Stimulated activated CD4-positive, alpha-beta T cell treated with anti-CD3 and anti-CD28 coated beads, TNF-alpha, amount 100 ng/mL, for 4 hours (primary cell): ENCODE results near the gene POLE.

Experiments
- DNase-seq, 3 experiments: peaks; one replicate each; pipeline ENCODE4 v3.0.0-alpha.2; 2020; ENCODE audit warnings: low read depth in 3 of 3

The POLE gene

GRCh38 chr12:132653567-132654290, 33.4 kb downstream of the POLE start:
- no peak for DNase-seq

DNA sequence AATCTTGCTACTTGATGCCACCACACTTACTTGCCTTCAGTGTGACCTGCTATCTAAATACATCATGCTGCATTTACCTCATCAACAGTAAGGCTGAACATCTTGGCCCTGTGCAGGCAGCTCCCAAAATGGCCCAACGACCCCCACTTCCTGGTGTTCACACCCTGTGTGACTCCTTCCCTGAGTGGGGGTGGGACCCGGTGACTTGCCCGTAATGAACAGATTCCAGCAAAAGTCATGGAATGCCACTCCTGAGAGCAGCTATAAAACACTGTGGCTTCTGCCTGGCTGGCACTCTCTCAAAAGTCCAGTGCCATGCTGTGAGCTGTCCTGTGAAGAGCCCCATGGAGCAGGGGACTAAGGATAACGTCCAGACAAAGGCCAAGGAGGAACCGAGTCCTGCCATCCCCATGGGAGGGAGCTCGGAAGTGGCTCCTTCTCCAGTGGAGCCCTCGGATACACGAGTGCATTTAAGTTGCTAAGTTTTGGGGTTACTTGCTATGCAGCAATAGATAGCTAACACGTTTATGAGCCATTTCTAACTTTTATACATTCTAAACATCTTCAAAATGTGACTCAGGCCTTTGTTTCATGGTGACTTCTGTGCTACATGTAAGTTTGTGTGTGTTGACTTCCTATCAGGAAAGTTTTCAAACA, 35.6 kb downstream of the POLE start:
- no peak for DNase-seq

- no peak for DNase-seq
Observed at GRCh38 chr12:132649226-132649945, 37.8 kb downstream of the POLE start.

GRCh38 chr12:132648616-132649225, 38.4 kb downstream of the POLE start:
- no peak for DNase-seq

DNA sequence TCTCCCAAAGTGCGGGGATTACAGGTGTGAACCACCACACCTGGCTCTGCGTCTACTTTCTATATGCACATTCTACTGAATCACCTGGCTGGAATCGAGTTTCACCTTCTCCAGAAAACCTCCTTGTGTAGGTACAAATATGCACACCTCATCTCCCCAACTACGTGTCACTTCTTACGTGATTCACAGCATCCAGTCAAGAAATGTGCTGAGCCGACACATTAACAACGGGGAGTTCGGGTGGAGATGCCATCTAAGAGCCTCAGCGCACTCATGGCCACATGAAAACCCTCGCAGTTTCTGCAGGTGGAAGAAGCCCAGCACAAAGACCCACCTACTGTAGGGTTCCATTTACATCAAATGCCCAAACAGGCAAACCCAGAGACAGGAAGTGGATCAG, 39.3 kb downstream of the POLE start:
- no peak for DNase-seq

- DNase-seq = no peak
Observed at GRCh38 chr12:132646850-132647249, 40.3 kb downstream of the POLE start.

- DNase-seq = no peak
Observed at GRCh38 chr12:132642846-132643835, 44.0 kb downstream of the POLE start.

GRCh38 chr12:132641811-132642650, 45.1 kb downstream of the POLE start:
- no peak for DNase-seq

GRCh38 chr12:132640936-132641335, 46.2 kb downstream of the POLE start:
- DNase-seq = no peak

DNA sequence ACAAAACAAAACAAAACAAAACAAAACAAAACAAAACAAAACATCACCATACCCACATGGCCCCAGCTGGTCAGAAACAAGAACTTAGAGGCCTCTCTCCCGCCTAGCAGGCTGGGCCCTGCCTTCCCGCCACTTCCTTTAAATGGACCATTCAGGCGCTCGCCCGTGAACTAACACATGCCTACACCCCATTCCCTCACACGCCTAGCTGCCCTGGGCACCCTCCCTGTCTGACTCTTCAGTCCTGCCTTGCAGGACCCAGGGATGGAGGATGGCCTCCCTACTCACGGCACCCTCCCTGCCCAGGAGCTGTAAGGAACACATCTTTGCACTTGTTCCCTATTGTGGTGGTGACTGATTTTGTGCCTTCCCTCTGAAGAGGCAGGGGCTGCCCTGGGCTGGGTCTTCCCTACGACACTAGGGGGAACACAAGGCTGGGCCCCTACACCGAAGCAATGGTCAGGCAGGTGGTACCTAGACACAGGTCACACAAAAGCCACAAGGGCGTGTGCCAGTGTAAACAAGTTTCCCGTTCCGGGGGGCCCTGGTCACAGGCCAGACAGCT, 47.1 kb downstream of the POLE start:
- no peak for DNase-seq

DNA sequence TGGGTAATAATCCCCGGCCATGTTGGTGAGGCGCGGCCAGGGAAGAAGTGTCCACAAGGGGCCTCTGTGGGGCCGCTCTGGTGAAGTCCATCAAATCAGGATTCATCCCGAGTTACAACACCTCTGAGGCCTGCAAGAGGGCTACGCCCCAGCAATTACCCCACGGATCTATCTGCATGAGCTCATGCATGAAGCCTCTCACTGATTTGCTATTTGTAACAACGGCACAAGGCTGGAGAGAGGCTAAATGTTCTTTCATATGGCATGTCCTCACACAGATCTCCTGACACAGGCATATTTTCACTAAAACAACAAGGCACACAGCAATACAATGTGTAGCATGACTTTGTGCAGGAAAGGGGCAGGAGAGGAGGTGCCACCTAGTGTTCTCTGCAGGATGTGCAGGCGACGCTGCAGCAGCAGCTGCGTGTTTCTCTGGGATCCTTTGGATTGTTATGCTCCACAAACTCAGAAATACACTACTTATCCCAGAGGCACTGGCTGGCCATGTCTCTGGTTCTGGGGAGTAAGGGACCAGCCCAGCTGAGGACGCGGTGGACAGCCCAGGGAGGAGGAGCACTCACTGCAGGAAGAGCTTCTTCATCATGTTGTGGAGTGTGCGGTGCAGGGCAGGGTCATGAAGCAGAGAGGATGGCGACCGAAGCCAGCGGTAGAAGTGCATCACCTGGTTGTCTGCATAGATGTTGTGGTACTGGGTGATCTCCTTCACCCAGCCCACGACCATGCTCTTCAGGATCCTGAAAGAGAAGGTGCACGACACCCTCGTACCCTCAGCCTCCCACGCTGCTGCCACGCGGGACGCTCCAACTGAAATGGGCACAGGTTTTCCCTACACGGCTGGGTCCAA, 48.4 kb downstream of the POLE start:
- DNase-seq = no peak

GRCh38 chr12:132637811-132638210, 49.3 kb downstream of the POLE start:
- DNase-seq = no peak

GRCh38 chr12:132635076-132635955, 51.8 kb downstream of the POLE start:
- DNase-seq = no peak

DNA sequence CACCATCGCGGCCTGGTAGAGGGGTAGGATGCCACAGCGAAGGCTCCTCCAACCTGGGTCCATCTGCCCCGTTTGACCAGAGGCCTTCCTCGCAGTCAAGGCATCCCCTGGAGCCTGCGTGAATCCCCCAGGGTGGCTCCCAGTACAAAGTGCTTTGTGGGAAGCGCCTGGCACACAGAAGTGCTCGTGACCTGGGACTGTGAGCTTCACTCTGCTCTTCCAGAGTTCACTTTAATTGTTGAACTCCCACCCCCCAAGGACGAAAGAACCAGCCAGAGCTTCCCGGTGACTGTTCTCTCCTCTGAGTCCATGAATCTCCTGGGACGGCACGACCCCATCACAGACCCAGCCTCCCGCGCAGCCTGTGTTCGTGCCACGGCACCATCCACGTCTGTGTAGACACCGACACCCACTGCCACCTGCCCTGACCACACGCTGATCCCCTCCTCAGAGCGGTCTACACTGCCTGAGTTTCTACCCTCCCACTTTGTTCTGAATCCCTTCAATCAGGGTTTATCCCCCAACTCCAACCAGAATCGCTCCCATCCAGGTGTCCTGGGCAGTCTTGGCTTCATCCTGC, 52.6 kb downstream of the POLE start:
- no peak for DNase-seq

DNA sequence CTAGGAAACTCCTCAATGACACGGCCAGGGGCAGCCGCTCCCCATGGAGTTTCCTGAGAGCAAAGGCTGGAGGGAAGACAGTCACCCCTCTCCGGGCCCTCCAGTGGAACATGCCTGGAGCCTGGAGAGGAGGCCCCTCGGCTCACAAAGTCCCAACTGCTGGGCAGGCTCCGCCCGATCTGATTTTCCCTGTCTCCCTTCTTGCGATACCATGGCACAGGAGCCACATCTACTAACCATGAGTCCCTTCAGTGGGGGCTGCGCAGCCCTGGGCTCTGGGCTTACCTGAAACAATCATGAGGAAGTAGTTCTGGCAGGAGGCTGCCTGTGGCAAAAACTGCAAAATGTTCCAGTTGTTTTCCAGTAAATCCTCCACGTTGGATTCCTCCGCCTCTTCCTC, 53.2 kb downstream of the POLE start:
- DNase-seq = no peak

GRCh38 chr12:132633398-132633797, 53.7 kb downstream of the POLE start:
- DNase-seq = no peak

DNA sequence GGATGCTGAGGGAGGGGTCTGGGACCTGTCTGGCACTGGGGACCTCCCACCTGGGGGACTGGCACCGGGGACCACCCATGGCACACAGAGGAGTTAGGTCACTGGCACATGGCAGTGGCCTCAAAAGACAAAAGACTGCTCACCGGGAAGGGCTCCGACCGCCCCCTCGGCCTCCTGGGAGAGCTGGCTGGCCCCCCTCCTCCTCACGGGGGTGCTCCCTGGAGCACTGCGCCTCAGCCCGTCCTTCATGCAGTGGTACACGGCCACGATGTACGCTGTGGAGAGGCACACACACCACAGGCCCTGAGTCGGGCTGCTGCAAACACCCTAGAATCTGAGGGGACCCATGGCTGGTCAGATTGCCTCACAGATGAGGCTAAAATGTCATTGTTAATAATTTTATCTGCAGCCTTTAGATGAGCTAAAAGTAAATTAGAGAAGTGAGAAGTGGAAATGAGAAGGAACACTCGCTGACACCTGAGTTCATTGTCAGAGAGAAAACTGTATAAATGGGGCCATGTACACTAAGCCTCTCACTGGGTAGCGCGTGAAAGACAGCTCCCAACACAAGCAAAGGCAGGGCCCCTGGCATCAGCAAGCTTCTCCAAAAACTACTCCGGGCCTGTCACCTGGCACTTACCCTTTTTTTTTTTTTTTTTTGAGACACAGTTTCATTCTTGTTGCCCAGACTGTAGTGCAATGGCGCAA, 54.5 kb downstream of the POLE start:
- DNase-seq = no peak
